GM18868 (cell line): ENCODE data around the gene ZIC2.

Experiments
- ATAC-seq: cut with Tn5 transposase; IDR thresholded peaks from one replicate; pipeline ENCODE4 v1.9.1; 2021; ENCODE audit warnings: mild to moderate bottlenecking, moderate library complexity; ENCODE audit not compliant: unreplicated experiment

ZIC2 gene

GRCh38 chr13:99973808-99974185 is 7.8 kb upstream of the ZIC2 start:
- no peak for ATAC-seq

- no peak for ATAC-seq
These were observed 7.2 kb upstream of the ZIC2 start for GRCh38 chr13:99974296-99974938.

DNA sequence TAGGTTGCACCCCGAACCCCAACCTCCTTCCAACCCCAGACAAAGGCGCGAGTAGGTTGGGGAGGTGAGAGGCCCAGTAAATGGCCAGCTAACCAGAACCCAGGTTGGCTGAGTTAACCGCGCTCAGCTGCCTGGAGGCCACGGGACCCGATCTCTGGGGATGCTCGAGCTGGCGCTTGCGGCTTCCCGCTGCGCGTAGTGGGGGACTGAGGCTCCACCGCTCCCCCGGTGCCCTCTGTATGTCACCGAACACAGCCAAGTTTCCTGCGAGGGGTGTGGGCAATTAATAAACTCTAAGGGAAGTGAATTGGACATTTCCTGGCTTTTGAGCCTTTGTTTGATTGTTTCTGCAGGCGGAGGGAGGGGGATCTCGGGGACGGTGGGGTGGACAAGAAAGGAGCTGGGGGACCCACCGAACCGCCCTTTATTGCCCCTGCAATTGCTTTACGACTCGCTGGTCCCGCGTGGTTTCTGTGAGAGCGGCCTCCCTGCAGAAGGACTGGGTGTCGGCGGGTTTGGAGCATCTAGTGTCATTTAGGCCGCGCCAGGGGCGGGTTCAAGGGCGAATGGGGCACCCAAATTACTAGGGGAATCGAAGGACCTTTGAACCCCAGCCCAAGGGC is 6.5 kb upstream of the ZIC2 start:
- no peak for ATAC-seq

GRCh38 chr13:99975626-99976025 is 6.0 kb upstream of the ZIC2 start:
- no peak for ATAC-seq

DNA sequence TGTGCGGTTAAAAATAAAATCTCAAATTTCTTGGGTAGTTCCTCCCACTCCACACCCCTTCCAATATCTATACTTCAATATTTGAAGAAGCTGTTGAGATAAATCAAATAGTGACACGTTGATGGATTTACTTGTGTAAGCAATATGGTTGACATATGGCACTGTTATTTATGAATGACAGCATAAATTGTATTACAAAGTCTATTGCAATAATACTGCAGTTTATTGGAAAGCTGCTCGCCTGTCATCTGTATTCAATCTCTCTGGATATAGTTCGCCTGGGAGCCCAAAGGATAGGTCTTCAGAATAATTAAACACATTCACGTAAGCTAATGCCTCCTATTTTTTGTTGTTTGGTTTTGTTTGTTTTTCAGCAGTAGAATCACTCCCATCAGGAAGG is 5.0 kb upstream of the ZIC2 start:
- ATAC-seq = no peak

GRCh38 chr13:99977334-99977911 is 4.2 kb upstream of the ZIC2 start:
- ATAC-seq = no peak

DNA sequence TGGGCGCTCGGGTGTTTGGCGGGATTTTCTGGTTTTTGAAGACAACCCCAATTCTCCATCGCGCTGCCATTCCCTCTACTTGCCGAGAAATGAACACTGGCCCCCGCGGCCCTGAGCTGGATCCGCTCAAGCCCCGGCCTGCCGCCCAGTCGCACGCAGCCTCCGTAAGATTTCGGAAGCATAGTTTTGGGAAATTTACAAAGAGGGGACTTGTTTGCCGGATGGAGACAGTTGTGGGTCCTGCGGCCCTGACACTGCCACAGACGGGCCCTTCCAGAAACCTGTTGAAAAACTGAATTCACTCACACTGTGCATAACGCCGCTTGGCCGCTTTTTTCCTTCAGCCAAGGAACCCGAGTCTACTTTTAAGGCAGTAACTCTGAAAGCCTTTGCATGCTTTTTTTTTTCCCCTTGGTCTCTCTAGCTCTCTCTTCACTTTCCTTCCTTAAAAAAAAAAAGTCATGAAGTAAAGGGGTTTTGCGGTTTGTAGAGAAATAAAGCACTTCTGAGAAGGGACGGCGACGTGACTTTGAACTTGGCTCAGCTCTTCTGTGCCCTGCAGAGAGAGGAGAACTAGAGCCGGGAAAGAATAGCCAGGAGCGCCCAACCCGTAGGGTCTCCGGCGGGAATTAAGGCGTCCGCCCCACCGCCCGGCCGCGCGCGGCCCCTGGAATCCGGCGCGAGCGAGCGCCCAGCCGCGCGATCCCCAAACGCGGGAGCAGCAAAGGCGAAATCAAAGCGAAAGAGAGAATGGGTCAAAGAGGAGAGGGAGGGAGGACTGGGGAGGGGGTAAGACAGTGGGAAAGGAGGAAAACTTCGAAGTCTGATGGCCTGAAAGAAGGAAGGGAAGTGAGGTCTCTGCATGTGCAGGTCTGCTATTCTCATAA is 3.4 kb upstream of the ZIC2 start:
- no peak for ATAC-seq

- ATAC-seq = no peak
These were observed 2.7 kb upstream of the ZIC2 start for GRCh38 chr13:99978799-99979452.

- no peak for ATAC-seq
These were observed 2.0 kb upstream of the ZIC2 start for GRCh38 chr13:99979453-99980200.

DNA sequence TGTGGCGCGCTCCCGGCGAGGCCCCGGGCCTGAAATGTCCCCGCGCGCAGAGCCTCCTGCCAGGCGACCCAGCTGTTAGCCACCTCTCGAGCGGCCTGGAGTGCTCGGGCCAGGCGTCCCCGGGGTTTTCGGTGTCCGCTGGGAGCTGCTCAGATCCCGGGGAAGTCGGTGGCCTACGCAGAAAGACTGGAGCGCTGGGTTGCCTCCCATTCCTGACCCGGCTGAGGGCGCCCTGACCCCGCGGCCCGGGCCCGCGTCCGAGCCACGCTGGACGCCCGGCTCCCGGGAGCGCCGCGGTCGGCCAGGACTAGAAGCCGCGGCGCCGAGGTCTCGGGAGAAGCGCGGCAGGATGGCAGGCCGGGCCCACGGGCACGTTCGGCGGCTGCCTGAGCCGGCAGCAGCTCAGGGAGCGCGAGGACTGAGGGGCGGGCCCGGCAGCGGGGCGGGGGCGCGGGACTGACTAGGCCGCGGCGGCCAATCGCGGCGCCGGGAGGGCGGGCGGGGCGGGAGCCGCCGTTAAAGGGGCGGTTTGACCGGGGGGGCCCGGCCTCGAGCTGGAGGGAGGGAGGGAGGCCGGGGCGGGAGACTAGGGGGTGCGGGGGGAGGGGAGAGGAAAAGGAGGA is 1.3 kb upstream of the ZIC2 start:
- peak; percentile 79 for ATAC-seq

DNA sequence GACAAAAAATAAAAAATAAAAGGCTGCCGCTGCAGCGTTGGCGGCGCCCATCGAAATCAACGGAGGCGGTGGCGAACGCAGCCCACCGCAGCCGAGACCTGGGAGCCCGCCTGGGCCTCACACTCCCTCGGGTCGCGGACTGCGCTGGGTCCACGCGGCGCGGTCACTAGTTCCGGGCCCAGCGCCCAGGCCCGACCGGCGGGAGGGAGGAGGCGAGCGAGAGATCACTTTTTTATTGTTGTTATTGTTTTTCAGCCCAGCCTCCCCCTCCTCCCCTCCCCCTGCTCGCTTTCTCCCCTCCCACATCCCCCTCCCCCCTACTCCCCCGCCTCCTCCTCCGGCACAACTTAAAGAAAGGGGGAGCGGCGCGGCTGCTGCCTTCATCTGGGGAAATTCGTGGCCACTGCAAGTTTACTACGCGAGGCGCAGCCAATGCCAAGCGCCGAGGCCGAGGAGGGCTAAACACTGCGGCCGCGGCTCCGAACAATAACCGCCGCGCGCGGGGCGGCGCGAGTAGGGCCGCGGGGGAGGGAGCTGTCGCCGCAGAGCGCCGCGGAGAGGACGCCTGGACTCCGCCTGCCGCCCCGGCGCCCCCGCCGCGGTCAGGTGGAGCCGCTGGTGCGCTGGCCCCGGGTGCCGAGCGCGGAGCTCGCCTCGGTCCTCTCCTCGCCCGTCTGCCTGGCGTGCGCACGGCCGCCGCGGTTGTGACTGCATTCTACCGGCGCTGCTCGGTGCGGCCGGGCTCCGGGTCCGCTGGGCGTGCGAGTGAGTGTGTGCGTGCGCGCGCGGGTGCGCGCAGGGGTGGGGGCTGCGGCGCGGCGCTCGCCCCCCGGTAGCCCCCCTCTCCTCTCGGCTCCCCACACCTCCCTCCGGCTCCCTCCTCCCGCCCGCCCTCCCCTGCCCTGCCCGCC is 505 bp upstream of the ZIC2 start:
- peak; percentile 29 for ATAC-seq

GRCh38 chr13:99982036-99982730 is 599 bp downstream of the ZIC2 start:
- no peak for ATAC-seq

DNA sequence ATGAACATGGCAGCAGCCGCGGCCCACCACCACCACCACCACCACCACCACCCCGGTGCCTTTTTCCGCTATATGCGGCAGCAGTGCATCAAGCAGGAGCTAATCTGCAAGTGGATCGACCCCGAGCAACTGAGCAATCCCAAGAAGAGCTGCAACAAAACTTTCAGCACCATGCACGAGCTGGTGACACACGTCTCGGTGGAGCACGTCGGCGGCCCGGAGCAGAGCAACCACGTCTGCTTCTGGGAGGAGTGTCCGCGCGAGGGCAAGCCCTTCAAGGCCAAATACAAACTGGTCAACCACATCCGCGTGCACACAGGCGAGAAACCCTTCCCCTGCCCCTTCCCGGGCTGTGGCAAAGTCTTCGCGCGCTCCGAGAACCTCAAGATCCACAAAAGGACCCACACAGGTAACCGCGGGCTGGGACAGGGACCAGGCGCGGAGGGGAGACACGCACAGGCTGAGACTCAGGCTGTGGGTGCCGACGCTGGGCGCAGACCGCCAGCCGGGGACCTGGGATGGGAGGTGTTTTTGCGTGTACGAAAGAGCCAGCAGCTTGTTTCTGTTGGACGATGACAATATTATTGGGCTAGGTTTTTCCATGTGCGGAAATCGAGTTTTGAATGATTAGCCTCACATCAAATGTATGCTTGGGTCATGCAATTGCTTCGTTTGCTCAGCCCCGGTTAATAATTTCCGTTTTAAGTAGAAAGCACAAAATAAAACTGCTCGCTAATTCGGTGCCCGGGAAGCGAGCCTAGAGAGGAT is 1.3 kb downstream of the ZIC2 start:
- ATAC-seq = no peak

- no peak for ATAC-seq
These were observed 2.2 kb downstream of the ZIC2 start for GRCh38 chr13:99983499-99984401.

GRCh38 chr13:99984461-99985240 is 3.1 kb downstream of the ZIC2 start:
- no peak for ATAC-seq
